NCI-H526 treated with DMSO at 0.1 percent for 48 hours (cell line): ENCODE measurements around the gene TJAP1.
"Not testable (repeated sequence)": the region's sequence is repeated elsewhere in the genome, so short reads cannot be mapped to it uniquely, and the experiment has no call there.

Experiments
- DNase-seq: peaks from one replicate; lab custom pipeline; 2025; lab: John Stamatoyannopoulos, UW

Gene TJAP1

DNA sequence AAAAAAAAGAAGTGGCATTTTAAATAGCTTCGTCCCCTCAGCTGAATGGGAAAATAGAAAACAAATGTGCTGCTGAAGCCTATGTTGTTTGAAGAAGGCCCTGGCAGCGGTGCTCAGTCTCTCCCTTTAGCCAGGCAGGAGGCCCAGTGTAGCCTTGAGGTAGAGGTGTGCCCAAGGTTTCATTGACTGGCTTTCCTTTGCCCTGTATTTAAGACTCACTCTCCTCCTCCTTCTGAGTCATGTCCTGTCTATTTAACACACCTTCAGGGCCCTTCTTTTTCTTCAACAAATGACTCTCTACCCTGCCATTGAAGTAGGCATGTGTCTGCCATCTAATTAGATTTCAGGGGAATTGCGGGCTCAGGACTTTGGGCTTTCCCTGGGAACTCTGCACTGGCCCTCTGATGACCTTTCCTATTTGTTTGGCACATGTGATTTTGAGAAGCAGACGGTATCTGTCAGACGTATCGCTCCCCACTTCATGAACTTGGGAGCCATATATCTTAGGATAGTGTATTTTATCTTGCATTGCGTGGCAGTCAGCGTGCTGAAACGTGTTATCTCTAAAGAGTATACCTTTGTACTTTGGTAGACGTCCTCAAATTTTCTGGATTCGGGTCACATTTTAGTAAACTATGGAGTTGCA lies 4.3 kb downstream of the TJAP1 start:
- no peak for DNase-seq

DNA sequence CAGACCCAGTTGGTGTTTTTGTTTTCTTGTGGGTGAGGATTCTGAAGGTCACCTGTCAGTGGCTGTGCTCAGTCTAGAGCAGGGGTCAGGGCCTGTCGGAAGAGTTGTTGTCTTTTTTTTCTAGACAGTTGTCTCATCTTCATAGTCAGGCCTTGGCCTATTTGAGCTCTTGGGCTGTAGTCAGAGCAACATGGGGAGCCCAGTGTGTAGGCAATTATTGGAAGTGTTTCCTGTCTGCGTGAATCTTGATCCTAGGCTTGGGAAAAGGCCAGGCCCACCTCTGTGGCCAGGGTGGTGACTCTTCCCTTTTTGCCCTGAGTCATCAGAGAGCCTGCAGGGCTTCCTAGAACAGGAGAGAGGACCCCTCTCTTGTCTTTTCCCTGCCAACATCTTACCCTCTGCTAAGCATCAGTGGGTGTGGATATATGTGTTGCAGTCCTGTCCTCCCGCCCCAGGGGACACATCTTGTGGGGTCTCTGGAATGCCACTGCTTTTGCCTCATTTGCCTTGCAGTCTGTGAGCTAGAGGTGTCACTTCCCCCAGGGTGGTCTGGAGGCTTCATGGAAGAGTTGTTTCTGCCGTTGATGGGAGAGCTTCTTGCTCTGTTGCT lies 11.4 kb downstream of the TJAP1 start:
- no peak for DNase-seq

DNA sequence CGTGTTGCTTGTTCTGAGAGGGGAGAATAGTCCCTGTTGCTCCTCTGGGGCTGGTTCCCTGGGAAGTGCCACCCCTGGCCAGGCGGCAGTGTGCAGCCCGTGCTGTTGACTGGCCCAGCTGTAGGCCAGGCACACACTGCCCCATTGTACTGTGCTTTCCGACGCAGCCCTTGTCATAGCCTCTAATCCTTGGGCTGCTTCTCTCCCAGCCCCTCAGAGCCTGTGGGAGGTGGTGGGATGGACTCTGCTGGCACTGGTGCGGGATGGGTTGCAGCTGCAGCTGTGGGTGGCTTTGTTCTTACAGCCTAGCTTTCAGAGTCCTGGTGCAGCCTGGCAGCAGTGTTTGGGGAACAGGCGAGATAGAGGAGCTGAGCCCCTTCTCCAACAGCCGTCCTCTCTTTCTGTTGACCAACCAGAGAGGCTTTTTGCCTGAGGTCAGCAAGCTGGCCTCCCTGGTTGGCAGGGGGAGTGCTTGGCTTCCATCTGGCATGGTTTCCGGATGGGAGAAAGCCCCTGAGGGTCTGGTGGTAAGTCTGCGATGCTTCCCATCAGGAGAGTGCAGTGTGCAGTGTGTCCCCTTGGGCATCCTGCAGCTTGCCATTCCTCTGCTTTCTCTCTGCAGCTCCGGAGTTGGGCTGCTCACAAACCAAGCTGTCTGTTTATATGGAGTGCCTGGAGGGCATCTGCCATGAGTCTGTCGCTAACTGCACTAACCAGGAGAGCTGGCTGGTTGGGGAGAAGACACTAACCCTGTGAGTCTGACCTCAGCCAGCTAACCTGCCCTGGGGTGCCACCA lies 12.1 kb downstream of the TJAP1 start:
- DNase-seq, result no peak

DNA sequence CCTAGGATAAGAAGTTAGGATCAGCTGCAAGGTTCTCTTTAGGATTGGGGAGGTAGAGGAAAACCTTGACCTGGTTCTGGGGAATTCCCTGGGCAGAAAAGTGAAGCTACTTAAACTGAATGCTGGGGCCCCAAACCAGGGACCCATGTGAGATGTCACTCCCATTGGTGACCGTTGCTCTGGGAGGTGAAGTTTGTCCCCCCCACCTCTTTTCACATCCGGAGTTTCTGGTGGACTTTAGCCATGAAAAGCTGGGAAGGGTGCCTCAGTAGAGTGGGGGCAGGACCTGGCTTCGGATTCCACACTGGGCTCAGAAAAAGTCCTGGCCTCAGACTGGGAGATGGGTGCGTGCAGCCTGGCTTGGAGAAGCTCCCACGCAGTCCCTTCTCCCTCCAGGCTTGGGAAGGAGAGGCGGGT lies 13.2 kb downstream of the TJAP1 start:
- DNase-seq, result no peak

DNA sequence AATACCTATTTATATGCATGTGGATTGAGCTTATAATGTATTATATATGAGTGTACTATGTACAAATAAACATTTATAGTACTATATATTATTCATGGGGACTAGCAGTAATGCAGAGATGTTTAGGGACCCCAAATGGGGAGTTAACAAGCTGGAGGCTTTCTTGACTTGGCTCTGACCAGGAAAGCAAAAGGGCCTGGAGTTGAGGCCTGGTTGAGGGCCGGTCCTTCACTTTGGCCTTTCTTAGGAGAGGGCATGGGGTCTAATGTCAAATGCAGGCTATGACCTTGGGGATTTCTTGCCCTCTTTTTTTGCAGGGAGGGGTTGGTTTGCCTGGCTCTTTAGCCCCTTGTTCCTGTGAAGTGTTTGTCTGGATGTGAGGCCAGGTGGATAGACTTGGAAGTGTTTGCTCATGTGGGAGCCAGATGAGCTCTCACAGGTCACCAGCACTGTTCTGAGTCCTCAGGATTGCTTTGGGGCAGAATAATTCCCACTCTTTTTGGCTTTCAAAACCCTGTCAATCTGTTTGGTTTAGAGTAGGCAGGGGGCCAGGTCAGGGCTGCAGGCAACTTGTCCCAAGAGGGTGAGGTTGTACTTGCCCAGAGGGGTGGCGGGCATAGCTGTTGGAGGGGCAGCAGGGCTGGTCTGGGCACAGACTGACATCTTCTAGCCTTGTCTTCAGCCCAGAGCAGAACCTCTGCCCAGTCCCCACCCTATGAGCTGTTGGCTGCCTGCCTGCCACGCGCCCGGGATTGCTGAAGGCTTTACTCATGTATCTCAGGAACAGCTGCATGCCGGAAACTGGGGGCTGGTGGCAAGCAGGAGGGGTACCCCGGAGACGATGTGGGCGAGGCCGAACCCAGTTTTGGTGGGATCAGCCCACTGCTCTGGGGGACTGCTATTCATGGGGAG lies 14.6 kb downstream of the TJAP1 start:
- DNase-seq, result no peak

DNA sequence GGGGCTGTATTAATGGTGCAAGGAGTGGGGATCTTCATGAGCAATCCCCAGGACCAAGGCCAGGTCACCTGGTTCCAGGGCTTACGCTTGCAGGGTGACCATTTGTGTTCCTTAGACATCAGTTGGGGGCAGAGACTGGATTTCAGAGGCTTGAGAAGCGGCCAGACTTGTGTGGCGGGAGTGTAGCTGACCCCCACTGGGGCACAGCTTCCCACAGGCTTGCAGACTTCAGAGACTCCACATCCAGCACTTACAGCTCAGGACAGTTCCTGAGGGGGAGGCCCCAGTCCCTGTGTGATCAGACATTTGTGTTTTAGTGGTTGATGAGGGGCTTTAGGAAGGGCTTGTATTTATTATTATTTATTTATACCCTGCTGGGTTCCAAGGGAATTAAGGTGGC lies 15.3 kb downstream of the TJAP1 start:
- no peak for DNase-seq

DNA sequence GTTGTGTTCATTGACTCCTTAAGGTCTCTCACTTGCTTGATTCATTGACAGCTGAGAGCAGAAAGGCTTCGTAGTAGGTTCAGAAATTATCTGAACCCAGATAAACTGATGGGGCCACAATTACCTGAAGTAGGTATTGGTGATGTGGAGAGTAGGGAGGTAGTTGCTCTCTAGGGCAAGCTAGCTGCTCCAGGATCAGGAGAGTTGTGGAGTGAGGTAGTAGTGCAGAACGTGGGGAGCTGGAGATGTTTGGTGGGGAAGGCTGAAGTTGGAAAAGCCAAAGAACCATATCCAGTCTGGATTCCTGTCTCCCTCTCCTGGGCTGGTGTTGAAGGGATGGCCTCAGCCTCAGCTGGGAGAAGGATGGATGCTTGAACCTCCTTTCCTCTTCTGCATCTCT lies 15.9 kb downstream of the TJAP1 start:
- no peak for DNase-seq

DNA sequence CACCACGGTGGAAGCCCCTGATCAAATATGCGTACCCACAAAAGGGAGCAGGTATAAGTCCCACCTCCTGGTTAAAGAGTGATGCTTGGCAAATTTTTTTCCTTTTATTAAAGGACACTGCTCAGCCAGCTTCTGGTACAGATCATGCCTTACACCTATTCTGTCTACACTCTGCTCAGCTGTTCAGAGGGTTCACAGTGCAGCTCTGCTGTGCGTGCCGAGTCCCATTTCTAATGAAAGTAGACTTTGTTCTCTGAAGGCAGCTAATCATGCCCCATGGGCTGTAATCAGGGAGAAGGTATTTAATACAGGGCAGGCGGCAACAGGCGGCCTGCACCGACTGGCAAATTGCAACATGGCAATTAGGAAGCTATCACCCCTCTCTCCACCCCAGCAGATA lies 16.5 kb downstream of the TJAP1 start:
- no peak for DNase-seq

DNA sequence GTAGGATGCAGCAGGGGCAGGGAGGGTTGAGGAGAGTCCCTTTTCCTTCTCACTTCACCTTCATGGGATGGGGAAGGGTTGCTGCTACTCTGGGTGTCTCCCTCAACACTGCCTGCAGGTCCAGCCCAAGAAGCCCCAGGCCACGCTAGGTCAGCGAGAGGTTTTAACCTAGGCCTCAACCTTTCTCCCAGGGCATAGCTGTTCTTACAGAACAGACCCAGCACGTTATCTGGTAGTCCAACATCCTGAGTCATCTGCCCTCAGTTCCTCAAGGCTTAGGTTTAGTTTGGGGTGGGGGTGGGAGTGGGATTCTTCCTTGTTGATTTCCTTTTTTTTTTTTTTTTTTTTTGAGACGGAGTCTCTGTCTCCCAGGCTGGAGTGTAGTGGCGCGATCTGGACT lies 17.0 kb downstream of the TJAP1 start:
- no peak for DNase-seq

DNA sequence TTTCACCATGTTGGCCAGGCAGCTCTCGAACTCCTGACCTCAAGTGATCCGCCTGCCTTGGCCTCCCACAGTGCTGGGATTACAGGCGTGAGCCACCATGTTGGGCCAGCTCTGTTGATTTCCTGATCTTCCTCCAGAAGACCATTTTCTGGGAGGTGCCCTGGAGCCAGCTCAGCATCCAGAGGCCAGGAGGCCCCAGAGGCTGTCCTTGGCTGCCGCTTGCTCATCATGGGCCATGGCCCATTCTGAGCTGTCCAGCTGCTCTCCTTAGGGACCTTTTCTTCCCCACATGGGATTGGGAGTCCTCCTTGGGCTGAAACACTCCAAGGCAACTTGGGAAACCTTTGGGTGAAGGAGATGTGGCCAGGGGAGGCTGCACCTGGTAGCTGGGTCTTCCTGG lies 17.4 kb downstream of the TJAP1 start:
- DNase-seq, result no peak

DNA sequence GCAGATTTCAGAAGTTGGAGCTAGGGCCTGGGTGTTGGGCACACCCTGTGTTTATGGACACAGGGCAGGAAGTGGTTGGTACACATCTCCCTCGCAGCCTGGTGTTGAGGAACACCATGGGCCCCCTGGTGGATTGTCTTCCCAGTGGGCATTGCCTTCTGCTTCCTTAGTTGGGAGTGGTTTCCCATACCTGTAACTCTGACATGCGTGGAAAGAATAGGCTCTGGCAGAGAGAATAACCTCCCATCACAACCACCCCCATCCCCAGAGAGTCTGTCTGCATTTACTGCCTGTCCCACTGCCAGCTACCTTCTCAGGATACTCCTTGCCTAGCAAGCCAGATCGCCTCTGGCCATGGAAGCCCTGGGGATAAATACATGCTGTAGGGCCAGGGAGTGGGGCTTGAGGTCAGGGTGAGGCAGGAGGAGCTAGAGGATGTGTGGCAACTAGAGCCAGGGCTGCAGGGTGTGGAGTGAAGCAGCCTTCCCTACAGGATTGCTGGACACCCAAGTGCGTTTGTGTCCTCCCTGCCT lies 18.1 kb downstream of the TJAP1 start:
- no peak for DNase-seq

DNA sequence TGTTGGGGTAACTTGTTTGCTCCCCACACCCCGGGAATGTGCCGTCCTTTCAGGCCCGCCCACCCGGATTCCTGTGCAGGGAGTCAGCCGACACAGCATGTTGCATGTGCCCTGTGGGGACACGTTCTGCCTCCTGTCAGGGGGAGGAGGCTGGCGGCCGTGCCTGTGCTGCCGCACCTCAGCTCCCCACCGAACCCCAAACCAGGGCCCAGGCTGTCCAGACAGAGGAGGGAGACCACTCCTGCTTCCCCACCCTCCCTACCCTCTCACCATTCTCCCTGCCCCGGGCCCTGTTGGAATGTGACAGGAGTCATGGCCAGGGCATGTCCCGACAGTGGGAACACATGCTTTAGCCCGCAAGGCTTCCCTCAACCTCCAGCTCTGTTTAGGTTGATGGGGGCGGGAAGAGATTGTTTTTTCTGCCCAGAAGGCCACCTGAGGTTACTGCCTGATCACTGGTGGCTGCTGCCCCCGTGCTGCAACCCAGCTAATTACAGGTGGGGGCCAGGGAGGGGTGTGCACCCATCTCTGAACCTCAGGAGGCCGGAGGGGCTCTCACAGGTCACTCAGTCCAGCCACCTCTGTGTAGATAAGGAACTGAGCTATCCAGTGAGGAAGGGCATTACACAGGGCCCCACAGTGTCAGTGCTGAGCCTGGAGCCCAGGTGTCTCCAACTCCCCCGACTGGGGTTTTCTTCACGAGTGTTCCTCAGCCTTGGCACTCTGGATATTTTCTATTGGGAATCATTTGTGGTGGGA lies 19.2 kb downstream of the TJAP1 start:
- no peak for DNase-seq

DNA sequence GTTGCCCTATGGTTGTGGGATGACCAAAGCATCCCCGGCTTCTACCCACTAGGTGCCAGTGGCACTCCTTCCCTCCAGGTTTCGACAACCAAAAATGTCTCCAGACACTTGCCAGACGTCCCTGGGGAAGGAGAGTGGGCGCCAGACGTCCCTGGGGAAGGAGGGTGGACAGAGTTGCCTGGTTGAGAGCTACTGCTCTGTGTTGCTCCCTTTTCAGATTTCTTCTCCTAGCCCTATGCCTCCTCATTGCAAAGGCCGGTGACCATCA lies 19.7 kb downstream of the TJAP1 start:
- no peak for DNase-seq

DNA sequence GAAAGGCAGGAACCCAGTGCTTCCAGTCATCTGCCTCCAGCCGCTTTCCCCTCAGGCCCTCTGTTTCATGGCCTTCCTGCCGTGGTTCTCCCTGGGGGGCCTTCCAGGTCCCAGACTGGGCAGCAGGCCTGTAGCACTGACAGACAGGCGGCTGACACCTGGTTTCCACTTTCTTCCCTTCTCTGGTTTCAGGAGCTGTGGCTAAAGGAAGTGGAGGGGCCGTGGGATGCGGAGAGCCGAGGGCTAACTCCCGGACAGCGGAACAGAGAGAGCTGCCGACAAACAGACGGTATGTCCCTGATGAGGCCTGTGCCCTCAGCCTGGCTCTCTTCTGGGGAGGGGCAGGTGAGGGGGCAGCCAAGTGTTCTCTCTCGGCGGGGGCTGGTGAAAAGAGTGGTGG lies 20.3 kb downstream of the TJAP1 start:
- no peak for DNase-seq

DNA sequence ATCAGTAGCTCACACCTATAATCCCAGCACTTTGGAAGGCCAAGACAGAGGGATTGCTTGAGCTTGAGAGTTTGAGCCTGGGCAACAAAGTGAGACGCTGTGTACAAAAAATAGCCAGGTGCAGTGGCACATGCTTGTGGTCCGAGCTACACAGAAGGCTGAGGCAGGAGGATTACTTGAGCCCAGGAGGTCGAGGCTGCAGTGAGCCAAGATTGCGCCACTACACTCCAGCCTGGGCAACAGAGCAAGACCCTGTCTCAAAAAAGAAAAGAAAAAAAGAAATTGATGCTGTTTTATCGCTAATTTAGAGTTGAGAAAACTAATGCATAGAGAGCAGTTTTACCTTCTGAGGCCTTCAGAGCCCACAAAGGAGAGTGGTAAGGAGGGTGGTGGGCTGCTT lies 20.9 kb downstream of the TJAP1 start:
- DNase-seq, result not testable (repeated sequence)

DNA sequence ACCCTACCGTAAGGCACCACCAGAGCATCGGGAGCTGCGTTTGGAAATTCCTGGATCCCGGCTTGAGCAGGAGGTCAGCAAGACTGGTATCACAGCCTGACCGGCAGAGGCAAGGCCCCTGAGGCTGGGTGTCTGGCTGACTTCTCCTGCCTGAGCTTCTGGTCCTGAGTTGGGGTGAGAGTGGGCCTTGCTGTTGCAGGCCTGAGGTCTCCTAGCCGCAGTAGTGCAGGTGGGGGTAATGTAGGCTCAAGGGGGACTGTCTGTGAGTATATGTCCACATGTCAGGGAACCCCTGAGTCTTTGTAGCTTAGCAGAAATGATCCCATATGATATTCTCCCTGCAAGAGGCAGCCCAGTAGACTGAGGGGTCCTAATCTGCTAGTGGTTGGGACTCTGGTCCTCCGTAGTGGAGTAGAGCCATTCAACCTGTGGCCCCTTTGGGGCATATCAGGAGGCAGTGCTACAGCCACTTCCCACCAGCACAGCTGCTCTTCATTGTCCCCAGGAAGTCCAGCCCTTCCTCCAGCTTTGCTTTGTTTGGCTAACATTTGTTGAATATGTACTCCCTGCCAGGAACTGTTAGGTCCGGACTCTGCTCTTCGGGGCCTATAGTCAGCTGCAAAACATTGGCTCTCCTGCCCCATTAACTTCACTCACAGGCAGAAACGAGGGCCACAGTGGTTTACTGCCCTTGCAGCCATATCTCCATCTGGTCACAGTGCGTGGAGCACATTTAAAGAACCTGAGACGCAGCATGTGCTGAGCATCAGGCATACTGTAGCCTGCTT lies 21.9 kb downstream of the TJAP1 start:
- DNase-seq, result no peak

DNA sequence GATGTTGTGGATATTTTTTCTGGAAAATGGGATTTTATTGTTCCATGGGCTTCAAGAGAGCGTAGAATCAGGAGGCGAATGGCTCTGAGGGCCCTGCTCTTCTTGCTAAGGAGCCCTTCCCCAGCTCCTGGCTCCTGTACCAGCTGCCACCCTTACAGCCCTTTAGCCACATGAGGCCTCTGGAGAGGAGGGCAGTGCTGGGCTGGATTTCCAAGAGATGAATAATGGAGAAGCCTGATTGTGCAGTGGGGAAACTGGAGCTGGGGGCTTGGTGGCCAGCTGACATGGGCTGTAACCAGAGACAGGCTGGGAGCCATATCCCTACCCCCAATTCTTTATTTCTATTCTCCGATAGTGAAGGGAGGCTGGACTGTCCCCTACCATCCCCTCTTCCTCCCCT lies 23.6 kb downstream of the TJAP1 start:
- DNase-seq, result no peak

DNA sequence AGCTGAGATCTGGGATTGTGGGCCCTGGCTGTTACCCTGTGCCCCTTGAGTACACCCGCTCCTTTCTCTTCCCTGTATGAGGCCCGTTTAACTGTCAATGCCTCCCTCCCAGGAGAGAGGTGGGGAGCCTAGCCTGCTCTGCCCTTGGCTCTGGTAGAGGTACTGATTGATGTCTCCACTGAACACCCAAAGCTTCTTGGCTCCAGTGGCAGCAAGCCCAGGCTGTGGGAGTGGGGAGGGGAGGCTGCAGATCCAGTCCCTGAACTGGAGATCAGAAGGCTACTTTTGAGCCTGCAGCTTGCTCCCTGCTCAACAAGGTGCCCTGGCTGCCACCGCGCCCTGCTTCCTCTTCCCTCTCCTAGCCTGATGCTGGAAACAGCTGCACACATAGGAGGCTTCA lies 25.3 kb downstream of the TJAP1 start:
- DNase-seq, result no peak

DNA sequence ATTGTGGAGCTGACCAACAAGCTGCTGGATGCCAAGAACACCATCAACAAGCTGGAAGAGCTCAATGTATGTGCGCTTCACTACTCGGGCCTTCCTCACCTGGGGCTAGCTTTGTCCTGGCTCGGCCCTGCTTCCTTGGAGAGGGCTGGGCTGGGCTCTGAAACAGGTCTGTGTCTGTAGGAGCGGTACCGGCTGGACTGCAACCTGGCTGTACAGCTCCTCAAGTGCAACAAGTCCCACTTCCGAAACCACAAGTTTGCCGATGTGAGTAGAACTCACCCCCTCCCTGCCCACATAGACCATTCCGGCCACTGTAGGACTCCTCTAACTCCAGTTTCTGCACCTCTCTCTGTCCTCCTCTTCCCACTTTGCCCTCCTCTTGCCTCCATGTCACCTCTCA lies 26.1 kb downstream of the TJAP1 start:
- no peak for DNase-seq

DNA sequence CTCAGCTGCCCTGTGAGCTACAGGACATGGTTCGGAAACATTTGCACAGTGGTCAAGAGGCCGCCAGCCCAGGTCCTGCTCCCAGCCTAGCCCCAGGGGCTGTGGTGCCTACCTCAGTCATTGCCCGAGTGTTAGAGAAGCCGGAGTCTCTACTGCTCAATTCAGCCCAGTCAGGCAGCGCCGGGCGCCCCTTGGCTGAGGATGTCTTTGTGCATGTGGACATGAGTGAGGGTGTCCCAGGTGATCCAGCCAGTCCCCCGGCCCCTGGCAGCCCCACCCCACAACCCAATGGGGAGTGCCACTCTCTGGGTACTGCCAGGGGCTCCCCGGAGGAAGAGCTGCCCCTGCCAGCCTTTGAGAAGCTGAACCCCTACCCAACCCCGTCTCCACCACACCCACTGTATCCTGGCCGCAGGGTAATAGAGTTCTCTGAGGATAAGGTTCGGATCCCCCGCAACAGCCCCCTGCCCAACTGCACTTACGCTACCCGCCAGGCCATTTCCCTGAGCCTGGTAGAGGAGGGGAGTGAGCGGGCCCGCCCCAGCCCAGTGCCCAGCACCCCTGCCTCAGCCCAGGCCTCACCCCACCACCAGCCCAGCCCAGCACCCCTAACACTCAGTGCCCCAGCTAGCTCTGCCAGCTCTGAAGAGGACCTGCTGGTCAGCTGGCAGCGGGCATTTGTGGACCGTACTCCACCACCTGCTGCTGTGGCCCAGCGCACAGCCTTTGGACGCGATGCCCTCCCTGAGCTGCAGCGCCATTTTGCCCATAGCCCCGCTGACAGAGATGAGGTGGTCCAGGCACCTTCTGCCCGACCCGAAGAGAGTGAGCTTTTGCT lies 27.6 kb downstream of the TJAP1 start:
- no peak for DNase-seq
